IMR-90 (cell line): ENCODE measurements around the gene DLX3. TPM values are rescaled to one million over a fixed set of nuclear protein-coding genes. Genes with fewer than 3 reads are reported as not detected.
A peak's percentile ranks its signal among the peaks of the same experiment; 100 is the strongest.

Experiments used
- ATAC-seq: fragments of 200-7000 bp; cut with Tn5 transposase; 2 replicates; pipeline ENCODE4 v1.9.1; 2020; ENCODE audit warnings: low read depth, mild to moderate bottlenecking, moderate library complexity
- BruUV-seq: library from RNA; stranded (reverse); fragments of 400-500 nt; replicated peaks from 2 replicates; lab custom pipeline; 2021; lab: Mats Ljungman, UMichigan
- CTCF ChIA-PET: fragments of 300-600 bp; formaldehyde crosslinking; extraction: SDS; loops from one replicate; lab custom pipeline; 2021; ENCODE audit warnings: antibody characterized with exemption; lab: Yijun Ruan, JAX
- POLR2A ChIA-PET: fragments of 300-600 bp; sonication (Branson Sonifier 250); formaldehyde crosslinking; loops from one replicate; lab custom pipeline; 2022; ENCODE audit warnings: antibody characterized with exemption; ENCODE audit not compliant: unreplicated experiment; lab: Charles Lee
- DNase-seq: peaks from one replicate; pipeline ENCODE4 v3.0.0; 2013
- H2AFZ ChIP-seq: replicated peaks from 2 replicates; pipeline ENCODE3; 2013; ENCODE audit warnings: low read length, mild to moderate bottlenecking; ENCODE audit not compliant: poor library complexity
- H2AK5ac ChIP-seq: 2 replicates; pipeline ENCODE4 v1.6.1; 2013; ENCODE audit warnings: low read depth, low read length, inconsistent platforms
- H2AK9ac ChIP-seq: replicated peaks from 2 replicates; pipeline ENCODE3; 2013; ENCODE audit warnings: mild to moderate bottlenecking, low read depth, low read length, moderate library complexity; ENCODE audit not compliant: poor library complexity
- H2BK120ac ChIP-seq: 2 replicates; pipeline ENCODE4 v1.6.1; 2013; ENCODE audit warnings: low read depth, low read length, inconsistent platforms
- H2BK15ac ChIP-seq: 3 replicates; pipeline ENCODE4 v1.6.1; 2013; ENCODE audit warnings: low read depth, low read length, inconsistent platforms
- H2BK20ac ChIP-seq: 2 replicates; pipeline ENCODE4 v1.6.1; 2013; ENCODE audit warnings: low read depth, mild to moderate bottlenecking, inconsistent platforms, low read length, moderate library complexity
- H2BK5ac ChIP-seq: 2 replicates; pipeline ENCODE4 v1.6.1; 2013; ENCODE audit warnings: mild to moderate bottlenecking, low read depth, low read length, inconsistent platforms; ENCODE audit not compliant: poor library complexity, severe bottlenecking
- H3K14ac ChIP-seq: replicated peaks from 2 replicates; pipeline ENCODE4 v1.6.1; 2013; ENCODE audit warnings: low read depth, low read length, inconsistent platforms
- H3K18ac ChIP-seq: 2 replicates; pipeline ENCODE4 v1.6.1; 2013; ENCODE audit warnings: low read depth, low read length, control low read depth
- H3K23ac ChIP-seq: 2 replicates; pipeline ENCODE4 v1.6.1; 2013; ENCODE audit warnings: low read depth, low read length, inconsistent platforms
- H3K27ac ChIP-seq: 2 replicates; pipeline ENCODE4 v1.5.1; 2013; ENCODE audit warnings: mild to moderate bottlenecking, control low read depth, low read length; ENCODE audit not compliant: insufficient read depth
- H3K27me3 ChIP-seq: 2 replicates; pipeline ENCODE4 v1.6.1; 2013; ENCODE audit warnings: low read length; ENCODE audit not compliant: control insufficient read depth, insufficient read depth
- H3K36me3 ChIP-seq: 2 replicates; pipeline ENCODE4 v1.6.1; 2013; ENCODE audit warnings: low read length, mixed read lengths; ENCODE audit not compliant: control insufficient read depth, insufficient read depth
- H3K4ac ChIP-seq: 2 replicates; pipeline ENCODE4 v1.6.1; 2013; ENCODE audit warnings: low read depth, low read length, inconsistent platforms
- H3K4me1 ChIP-seq: 2 replicates; pipeline ENCODE4 v1.6.1; 2013; ENCODE audit warnings: low read length, mixed read lengths; ENCODE audit not compliant: control insufficient read depth, insufficient read depth
- H3K4me2 ChIP-seq: 2 replicates; pipeline ENCODE4 v1.6.1; 2013; ENCODE audit warnings: low read depth, mild to moderate bottlenecking, control low read depth, low read length, moderate library complexity
- H3K4me3 ChIP-seq: 2 replicates; pipeline ENCODE4 v1.5.1; 2013; ENCODE audit warnings: low read depth, mild to moderate bottlenecking, control low read depth, low read length, moderate library complexity; ENCODE audit not compliant: insufficient read depth
- H3K56ac ChIP-seq: 2 replicates; pipeline ENCODE4 v1.6.1; 2013; ENCODE audit warnings: low read length, inconsistent platforms; ENCODE audit not compliant: insufficient read depth; ENCODE audit errors: extremely low read depth
- H3K79me1 ChIP-seq, 2 experiments: 2 replicates each; pipeline ENCODE4 v1.6.1; 2013; ENCODE audit warnings: low read length in 2 of 2, inconsistent platforms in 1 of 2, low read depth in 1 of 2
- H3K9ac ChIP-seq: 2 replicates; pipeline ENCODE4 v1.6.1; 2013; ENCODE audit warnings: low read depth, low read length, control low read depth
- H3K9me1 ChIP-seq: 2 replicates; pipeline ENCODE4 v1.6.1; 2013; ENCODE audit warnings: low read length, inconsistent platforms; ENCODE audit not compliant: insufficient read depth
- H3K9me3 ChIP-seq: 2 replicates; pipeline ENCODE4 v1.6.1; 2013; ENCODE audit warnings: low read length; ENCODE audit not compliant: control insufficient read depth, insufficient read depth
- H4K20me1 ChIP-seq: 2 replicates; pipeline ENCODE4 v1.6.1; 2013; ENCODE audit warnings: low read length, inconsistent platforms; ENCODE audit not compliant: insufficient read depth
- H4K5ac ChIP-seq: 2 replicates; pipeline ENCODE4 v1.6.1; 2013; ENCODE audit warnings: mild to moderate bottlenecking, low read depth, low read length, control low read depth
- H4K8ac ChIP-seq, 2 experiments: 2 replicates each; pipeline ENCODE4 v1.6.1; 2013; ENCODE audit warnings: low read depth in 2 of 2, low read length in 2 of 2, control low read depth in 1 of 2, inconsistent platforms in 1 of 2
- H4K91ac ChIP-seq: 2 replicates; pipeline ENCODE4 v1.6.1; 2013; ENCODE audit warnings: low read depth, low read length, inconsistent platforms; ENCODE audit not compliant: insufficient read depth
- CEBPB ChIP-seq: IDR thresholded peaks from 2 replicates; pipeline ENCODE4 v1.6.1; 2012; ENCODE audit warnings: low read depth, low read length, improper control_type of control experiment
- CHD1 ChIP-seq: IDR thresholded peaks from 2 replicates; pipeline ENCODE4 v1.6.1; 2012; ENCODE audit warnings: low read depth, low read length, improper control_type of control experiment
- MAFK ChIP-seq: IDR thresholded peaks from 2 replicates; pipeline ENCODE4 v1.6.1; 2012; ENCODE audit warnings: low read depth, low read length, improper control_type of control experiment
- MAZ ChIP-seq: IDR thresholded peaks from 2 replicates; pipeline ENCODE4 v1.6.1; 2012; ENCODE audit warnings: low read depth, mild to moderate bottlenecking, low read length, improper control_type of control experiment, moderate library complexity, borderline replicate concordance
- RAD21 ChIP-seq: IDR thresholded peaks from 2 replicates; pipeline ENCODE4 v1.6.1; 2012; ENCODE audit warnings: low read length, improper control_type of control experiment
- SMC3 ChIP-seq: fragments of 150-350 bp; IDR thresholded peaks from 2 replicates; pipeline ENCODE4 v1.6.1; 2016; ENCODE audit warnings: low read depth, mild to moderate bottlenecking, antibody characterized with exemption, low read length, moderate library complexity
- WGBS, 2 experiments: methylation state at CpG; one replicate each; pipeline versions ENCODE4 v1.1.5 to v1.1.7; 2013; ENCODE audit warnings: missing lambda C conversion rate in 2 of 2; ENCODE audit not compliant: insufficient read length in 1 of 2; ENCODE audit errors: extremely low coverage in 2 of 2; 5-methylcytosine and 5-hydroxymethylcytosine counted together
- dilution Hi-C: fragments of 300-500 bp; cut with HindIII; formaldehyde crosslinking; loops from one replicate; pipeline ENCODE4 v1.14.3; 2018; ENCODE audit warnings: low sequenced_read_pairs; ENCODE audit not compliant: unreplicated experiment
- in situ Hi-C: fragments of 300-500 bp; cut with MboI; formaldehyde crosslinking; loops from 3 replicates; pipeline ENCODE4 v1.14.3; 2019; ENCODE audit warnings: low sequenced_read_pairs, inconsistent platforms, mixed read lengths
- intact Hi-C: fragments of 100-400 bp; cut with micrococcal nuclease; formaldehyde crosslinking; loops from 2 replicates; pipeline ENCODE4 v1.10.0; 2022
- polyA plus RNA-seq, 3 experiments: library from polyadenylated mRNA; depleted of rRNA; stranded (reverse); fragments of >200 nt; gene quantifications; 2 replicates each; pipeline ENCODE4 v1.2.3, GENCODE V29; 2012; ENCODE audit warnings: low replicate concordance in 1 of 3
- total RNA-seq: library from RNA; depleted of rRNA; stranded (reverse); fragments of >200 nt; gene quantifications from 2 replicates; pipeline ENCODE4 v1.2.3, GENCODE V29; 2012
- TF ChIP-seq, protein P1 (sequence below): conservative IDR thresholded peaks from 2 replicates; pipeline ENCODE4 v1.5.1; 2012; ENCODE audit warnings: mild to moderate bottlenecking, low read depth, low read length, improper control_type of control experiment

The DLX3 gene
- total and polyA plus RNA-seq, 2 of the 4 experiments (the other 2 are of a cell fraction), result not detected

DNA sequence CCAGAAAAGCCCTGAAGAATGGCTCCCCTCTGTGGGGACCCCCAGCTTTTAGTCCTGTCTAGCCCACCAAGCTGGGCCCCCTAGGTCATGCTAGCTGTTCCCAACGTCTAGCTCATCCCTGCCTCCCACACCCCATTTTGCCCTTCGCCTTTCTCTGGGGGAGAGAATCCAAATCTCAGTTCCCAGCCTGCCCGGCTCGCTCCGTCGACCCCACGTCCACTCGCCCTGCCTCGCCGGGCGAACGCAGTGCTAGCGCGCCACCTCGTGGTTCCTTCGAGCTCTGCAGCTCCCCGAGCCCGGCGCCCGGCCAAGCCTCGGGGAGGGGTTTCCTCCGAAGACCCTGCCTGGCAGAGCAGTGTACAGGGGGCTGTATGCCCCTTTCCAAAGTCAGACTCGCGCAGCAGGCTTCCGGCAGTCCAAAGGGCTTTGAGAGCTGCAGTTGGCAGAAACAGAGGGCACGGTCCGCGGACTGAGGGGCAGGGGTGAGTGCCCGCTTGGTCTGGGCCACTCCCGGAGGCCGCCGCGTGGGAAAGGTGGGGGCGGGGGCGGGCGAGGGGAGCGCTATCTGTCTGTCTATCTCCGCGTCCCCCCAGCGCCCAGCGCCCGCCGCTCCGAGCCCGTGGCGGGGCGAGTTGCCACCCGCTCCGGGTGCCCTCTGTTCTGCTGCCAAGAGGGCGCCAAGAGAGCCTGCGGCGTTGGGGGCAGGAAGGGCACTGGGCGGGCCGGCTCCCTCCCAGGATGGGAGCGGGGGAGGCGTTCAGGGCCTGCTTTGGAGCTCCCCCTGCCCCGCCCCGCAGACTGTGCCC is 1.7 kb upstream of the DLX3 start:
- H4K5ac ChIP-seq, result no peak overlapping the region
- POLR2A ChIA-PET, result no interaction called here

More for the DNA sequence above, 1.7 kb upstream of the DLX3 start:
- no TSS peak for BruUV-seq
- CTCF ChIA-PET, result interaction anchor here (0.6 to 3.7 kb wide), 8 partner anchors 14 to 300 kb away, joined by 3 to 21 read pairs (median 4); no protein-coding TSS in a partner anchor
- no peaks in the 10 kb centered on the region for H3K9me1 ChIP-seq
- no peak overlapping the region for H3K14ac ChIP-seq
- 2% methylated on average over 18 of the region's 58 CpGs; no CpG with 5 or more reads in 1 of the 2 experiments for WGBS, 2 experiments
- no peak overlapping the region for H2BK15ac ChIP-seq
- H3K36me3 ChIP-seq, result no peaks in the 10 kb centered on the region
- no peak overlapping the region for H3K9ac ChIP-seq
- no peak overlapping the region for H2BK20ac ChIP-seq
- peak overlapping the region; percentile 49 for H2AK9ac ChIP-seq
- in situ Hi-C loops (loop anchor here (5.0 to 10.0 kb wide), 3 partner anchors 134 to 424 kb away; partner anchors contain the start of gene SLC35B1), intact Hi-C loops (loop anchor here (5.0 kb wide), 1 partner anchor 44 kb away; no protein-coding TSS in a partner anchor), dilution Hi-C loops (no loop called here)
- peaks cover 75% of the 10 kb centered on the region for H3K27me3 ChIP-seq
- no peak overlapping the region for H3K27ac ChIP-seq
- H3K9me3 ChIP-seq, result peaks cover 2% of the 10 kb centered on the region; the same call in 1 of the 2 replicates
- TF ChIP-seq CEBPB, result no peak
- no peak for TF ChIP-seq CHD1
- no peak for TF ChIP-seq MAFK
- TF ChIP-seq, protein P1, sequence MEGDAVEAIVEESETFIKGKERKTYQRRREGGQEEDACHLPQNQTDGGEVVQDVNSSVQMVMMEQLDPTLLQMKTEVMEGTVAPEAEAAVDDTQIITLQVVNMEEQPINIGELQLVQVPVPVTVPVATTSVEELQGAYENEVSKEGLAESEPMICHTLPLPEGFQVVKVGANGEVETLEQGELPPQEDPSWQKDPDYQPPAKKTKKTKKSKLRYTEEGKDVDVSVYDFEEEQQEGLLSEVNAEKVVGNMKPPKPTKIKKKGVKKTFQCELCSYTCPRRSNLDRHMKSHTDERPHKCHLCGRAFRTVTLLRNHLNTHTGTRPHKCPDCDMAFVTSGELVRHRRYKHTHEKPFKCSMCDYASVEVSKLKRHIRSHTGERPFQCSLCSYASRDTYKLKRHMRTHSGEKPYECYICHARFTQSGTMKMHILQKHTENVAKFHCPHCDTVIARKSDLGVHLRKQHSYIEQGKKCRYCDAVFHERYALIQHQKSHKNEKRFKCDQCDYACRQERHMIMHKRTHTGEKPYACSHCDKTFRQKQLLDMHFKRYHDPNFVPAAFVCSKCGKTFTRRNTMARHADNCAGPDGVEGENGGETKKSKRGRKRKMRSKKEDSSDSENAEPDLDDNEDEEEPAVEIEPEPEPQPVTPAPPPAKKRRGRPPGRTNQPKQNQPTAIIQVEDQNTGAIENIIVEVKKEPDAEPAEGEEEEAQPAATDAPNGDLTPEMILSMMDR, result peak; percentile 95
- TF ChIP-seq RAD21, result peak; percentile 92
- peak; percentile 49; the same call in 1 of the 2 replicates for TF ChIP-seq MAZ
- peak; percentile 93 for TF ChIP-seq SMC3
- no peak overlapping the region for H3K4ac ChIP-seq
- no peak overlapping the region for H2BK120ac ChIP-seq
- H3K18ac ChIP-seq, result no peak overlapping the region
- H3K4me1 ChIP-seq, result peaks cover 3% of the 10 kb centered on the region; the same call in 1 of the 2 replicates
- H2BK5ac ChIP-seq, result no peak overlapping the region
- peak; percentile 61 for ATAC-seq
- no peak overlapping the region for H2AK5ac ChIP-seq
- no peak overlapping the region for H3K56ac ChIP-seq
- no peaks in the 10 kb centered on the region for H3K79me1 ChIP-seq
- peak overlapping the region; percentile 92 for H3K4me2 ChIP-seq
- 0 out of 2 replicates have a peak overlapping the region, but pooled peaks have one; percentile 30 for H3K4me3 ChIP-seq
- DNase-seq, result peak; percentile 12
- peak overlapping the region; percentile 83 for H2AFZ ChIP-seq
- H4K8ac ChIP-seq, result no peak overlapping the region
- H4K91ac ChIP-seq, result no peak overlapping the region
- H3K23ac ChIP-seq, result no peak overlapping the region; the same call in 1 of the 2 replicates
- peaks cover 7% of the 10 kb centered on the region; the same call in 1 of the 2 replicates for H4K20me1 ChIP-seq
